ENCODE data around the gene WNT8B.

DNA sequence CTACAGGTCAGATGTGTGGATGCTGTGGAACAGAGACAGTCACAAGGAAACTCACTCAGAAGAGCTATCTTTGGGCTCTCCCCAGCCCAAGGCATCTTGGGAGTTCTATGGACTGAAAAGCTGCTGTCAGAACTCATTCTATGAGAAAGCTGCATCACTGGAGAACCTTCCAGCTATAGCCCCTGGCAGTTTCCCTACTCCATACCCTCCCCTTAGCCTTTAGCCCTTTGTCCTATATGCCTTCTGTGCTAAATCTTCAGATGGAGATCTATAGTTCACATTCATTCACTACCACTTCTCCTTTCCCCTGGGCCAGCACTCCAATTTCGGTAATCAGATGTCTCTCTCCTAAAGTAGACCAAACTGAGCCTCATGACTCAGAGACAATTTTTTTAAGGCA is 6.9 kb downstream of the WNT8B start:
- no peak for TF ChIP-seq POLR2A (IDR thresholded peaks at IDR 0.05)
- no peak for TF ChIP-seq EP300 (IDR thresholded peaks at IDR 0.05)
- no peak for TF ChIP-seq POLR2AphosphoS5 (IDR thresholded peaks at IDR 0.05)
